Neural cell (in vitro differentiated cells): Measurements from ENCODE around the gene SLC2A13. TPM values are rescaled to one million over a fixed set of nuclear protein-coding genes. Genes with fewer than 3 reads are reported as not detected.
"Not testable (repeated sequence)": the region's sequence is repeated elsewhere in the genome, so short reads cannot be mapped to it uniquely, and the experiment has no call there.

Source experiments
- H2AFZ ChIP-seq: fragments of 200-600, 300-800 bp; sonication (generic), shearing (Covaris generic); 2 replicates; pipeline ENCODE4 v1.6.0; 2014; ENCODE audit warnings: low read depth, mild to moderate bottlenecking, antibody characterized with exemption, low read length, moderate library complexity
- H3F3A ChIP-seq: fragments of 200-600 bp; shearing (Covaris generic); 2 replicates; pipeline ENCODE4 v1.6.1; 2016; ENCODE audit warnings: mild to moderate bottlenecking, moderate library complexity, mixed read lengths, antibody characterized with exemption, low read length; ENCODE audit not compliant: insufficient read depth, poor library complexity, severe bottlenecking
- H3K27ac ChIP-seq: fragments of 200-600, 300-800 bp; sonication (generic), shearing (Covaris generic); 2 replicates; pipeline ENCODE4 v1.5.1; 2014; ENCODE audit warnings: mild to moderate bottlenecking, low read length, moderate library complexity
- H3K27me3 ChIP-seq: fragments of 300-800, 200-600 bp; sonication (generic), shearing (Covaris generic); 2 replicates; pipeline ENCODE4 v1.6.0; 2014; ENCODE audit warnings: mild to moderate bottlenecking, low read depth, low read length, moderate library complexity; ENCODE audit not compliant: insufficient read depth
- H3K36me3 ChIP-seq: fragments of 300-800, 200-600 bp; sonication (generic), shearing (Covaris generic); 2 replicates; pipeline ENCODE4 v1.5.1; 2014; ENCODE audit warnings: mild to moderate bottlenecking, antibody characterized with exemption, low read length, moderate library complexity; ENCODE audit not compliant: insufficient read depth
- H3K4me2 ChIP-seq: fragments of 300-800, 200-600 bp; sonication (generic), shearing (Covaris generic); 2 replicates; pipeline ENCODE4 v1.6.0; 2014; ENCODE audit warnings: mild to moderate bottlenecking, low read length
- H3K4me3 ChIP-seq: fragments of 300-800, 200-600 bp; sonication (generic), shearing (Covaris generic); 2 replicates; pipeline ENCODE4 v1.5.1; 2014; ENCODE audit warnings: mild to moderate bottlenecking, low read length, moderate library complexity
- H3K79me2 ChIP-seq: fragments of 200-600 bp; shearing (Covaris generic); replicated peaks from 2 replicates; pipeline ENCODE4 v1.6.0; 2014; ENCODE audit warnings: mild to moderate bottlenecking, low read length, moderate library complexity; ENCODE audit not compliant: insufficient read depth
- H3K9ac ChIP-seq: fragments of 300-800, 200-600 bp; sonication (generic), shearing (Covaris generic); 2 replicates; pipeline ENCODE4 v1.6.1; 2016; ENCODE audit warnings: mild to moderate bottlenecking, low read length, mixed read lengths
- H3K9me2 ChIP-seq: fragments of 200-600 bp; shearing (Covaris generic); 2 replicates; pipeline ENCODE4 v1.6.1; 2016; ENCODE audit warnings: mild to moderate bottlenecking, low read length, mixed read lengths; ENCODE audit not compliant: insufficient read depth
- H3K9me3 ChIP-seq: fragments of 200-600, 300-800 bp; sonication (generic), shearing (Covaris generic); 2 replicates; pipeline ENCODE4 v1.6.1; 2016; ENCODE audit warnings: mild to moderate bottlenecking, mixed run types, low read length, moderate library complexity, mixed read lengths
- H4K20me1 ChIP-seq: fragments of 200-600 bp; shearing (Covaris generic); 2 replicates; pipeline ENCODE4 v1.6.1; 2016; ENCODE audit warnings: mild to moderate bottlenecking, mixed run types; ENCODE audit not compliant: insufficient read depth
- CTCF ChIP-seq: fragments of 450-650 bp; IDR thresholded peaks from 2 replicates; pipeline ENCODE4 v1.5.1; 2014; ENCODE audit warnings: antibody characterized with exemption, mild to moderate bottlenecking, moderate library complexity; ENCODE audit not compliant: poor library complexity, severe bottlenecking
- EP300 ChIP-seq: fragments of 450-650 bp; conservative IDR thresholded peaks from 2 replicates; pipeline ENCODE4 v1.6.1; 2014; ENCODE audit warnings: antibody characterized with exemption, mild to moderate bottlenecking, moderate library complexity; ENCODE audit not compliant: poor library complexity, severe bottlenecking
- EZH2 ChIP-seq: fragments of 200-600, 300-800 bp; shearing (Covaris generic), sonication (generic); IDR thresholded peaks from 2 replicates; pipeline ENCODE4 v1.6.1; 2014; ENCODE audit warnings: antibody characterized with exemption, low read length, borderline replicate concordance, mild to moderate bottlenecking; ENCODE audit not compliant: insufficient read depth, poor library complexity, severe bottlenecking
- MXI1 ChIP-seq: fragments of 450-650 bp; conservative IDR thresholded peaks from 2 replicates; pipeline ENCODE4 v1.6.1; 2014; ENCODE audit warnings: antibody characterized with exemption, mild to moderate bottlenecking; ENCODE audit not compliant: poor library complexity, severe bottlenecking
- POLR2AphosphoS5 ChIP-seq: IDR thresholded peaks from 2 replicates; pipeline ENCODE4 v1.6.1; 2012
- RAD21 ChIP-seq: fragments of 450-650 bp; conservative IDR thresholded peaks from 2 replicates; pipeline ENCODE4 v1.6.1; 2014; ENCODE audit warnings: antibody characterized with exemption, mild to moderate bottlenecking, moderate library complexity
- REST ChIP-seq: IDR thresholded peaks from 2 replicates; pipeline ENCODE4 v1.6.1; 2012; ENCODE audit warnings: borderline replicate concordance
- SMC3 ChIP-seq: fragments of 450-650 bp; conservative IDR thresholded peaks from 2 replicates; pipeline ENCODE4 v1.6.1; 2014; ENCODE audit warnings: antibody characterized with exemption, mild to moderate bottlenecking, moderate library complexity; ENCODE audit not compliant: poor library complexity
- TAF1 ChIP-seq: IDR thresholded peaks from 2 replicates; pipeline ENCODE4 v1.6.1; 2012; ENCODE audit warnings: low read depth
- polyA plus RNA-seq: library from polyadenylated mRNA; depleted of rRNA; stranded (reverse); fragments of >200 nt; gene quantifications from 2 replicates; pipeline ENCODE4 v1.2.3, GENCODE V29; 2014

SLC2A13 gene
- polyA plus RNA-seq, 1 donor from 2014 or later: 10.7 TPM

GRCh38 chr12:40054555-40055227 lies 51.2 kb downstream of the SLC2A13 start:
- no peak overlapping the region for H3K9ac ChIP-seq
- no peaks in the 10 kb centered on the region for H3F3A ChIP-seq
- H3K79me2 ChIP-seq: no peaks in the 10 kb centered on the region
- H3K4me3 ChIP-seq: no peak overlapping the region
- no peak overlapping the region for H2AFZ ChIP-seq
- no peaks in the 10 kb centered on the region for H3K36me3 ChIP-seq
- no peaks in the 10 kb centered on the region for H4K20me1 ChIP-seq
- H3K27me3 ChIP-seq: no peaks in the 10 kb centered on the region
- H3K27ac ChIP-seq: no peak overlapping the region
- no peaks in the 10 kb centered on the region for H3K9me3 ChIP-seq
- no peak for TF ChIP-seq POLR2AphosphoS5
- TF ChIP-seq REST: no peak
- TF ChIP-seq EP300: no peak
- no peak for TF ChIP-seq EZH2
- no peak for TF ChIP-seq CTCF
- TF ChIP-seq MXI1: no peak
- no peak for TF ChIP-seq SMC3
- no peak for TF ChIP-seq TAF1
- no peak for TF ChIP-seq RAD21
- no peak overlapping the region for H3K4me2 ChIP-seq
- H3K9me2 ChIP-seq: no peaks in the 10 kb centered on the region

- no peaks in the 10 kb centered on the region for H3F3A ChIP-seq
- no peak overlapping the region for H3K27ac ChIP-seq
- H3K27me3 ChIP-seq: no peaks in the 10 kb centered on the region
- no peaks in the 10 kb centered on the region for H4K20me1 ChIP-seq
- H3K9me2 ChIP-seq: no peaks in the 10 kb centered on the region
- H3K4me3 ChIP-seq: no peak overlapping the region
- no peak overlapping the region for H3K4me2 ChIP-seq
- no peak overlapping the region for H3K9ac ChIP-seq
- H3K36me3 ChIP-seq: no peaks in the 10 kb centered on the region
- H3K9me3 ChIP-seq: no peaks in the 10 kb centered on the region
- H3K79me2 ChIP-seq: no peaks in the 10 kb centered on the region
- TF ChIP-seq RAD21 (no peak), EZH2 (no peak), POLR2AphosphoS5 (no peak), TAF1 (no peak), MXI1 (no peak), CTCF (no peak), REST (no peak), EP300 (no peak), SMC3 (no peak)
- H2AFZ ChIP-seq: no peak overlapping the region
Observed at GRCh38 chr12:40049268-40049667, 56.6 kb downstream of the SLC2A13 start.

- not testable (repeated sequence) for H3K36me3 ChIP-seq, H3K79me2 ChIP-seq, H3K9me3 ChIP-seq, H4K20me1 ChIP-seq, H3K4me3 ChIP-seq, H2AFZ ChIP-seq, H3F3A ChIP-seq, H3K27me3 ChIP-seq, H3K9ac ChIP-seq, H3K27ac ChIP-seq, H3K9me2 ChIP-seq, H3K4me2 ChIP-seq
Observed at GRCh38 chr12:40047002-40047401, 58.9 kb downstream of the SLC2A13 start.
